Osteoblast (primary cell): ENCODE measurements around the gene IL32. TPM values are rescaled to one million over a fixed set of nuclear protein-coding genes. Genes with fewer than 3 reads are reported as not detected.
"Not testable (repeated sequence)": the region's sequence is repeated elsewhere in the genome, so short reads cannot be mapped to it uniquely, and the experiment has no call there.

ENCODE experiments used
- DNase-seq: peaks from one replicate; pipeline ENCODE4 v3.0.0; 2011; ENCODE audit warnings: low spot score, mixed read lengths; ENCODE audit not compliant: insufficient read length; ENCODE audit errors: missing footprints
- H2AFZ ChIP-seq: 2 replicates; pipeline ENCODE4 v1.6.0; 2011; ENCODE audit warnings: mild to moderate bottlenecking, low read length
- H3K27ac ChIP-seq: 2 replicates; pipeline ENCODE4 v1.5.1; 2011; ENCODE audit warnings: mild to moderate bottlenecking, low read depth, low read length, moderate library complexity
- H3K27me3 ChIP-seq: 2 replicates; pipeline ENCODE4 v1.6.0; 2012; ENCODE audit warnings: mild to moderate bottlenecking, control low read depth, inconsistent platforms, low read length, moderate library complexity; ENCODE audit not compliant: insufficient read depth
- H3K36me3 ChIP-seq: 2 replicates; pipeline ENCODE4 v1.5.1; 2011; ENCODE audit warnings: mild to moderate bottlenecking, low read length, control low read depth, moderate library complexity; ENCODE audit not compliant: insufficient read depth
- H3K4me1 ChIP-seq: 2 replicates; pipeline ENCODE4 v1.5.1; 2011; ENCODE audit warnings: mild to moderate bottlenecking, low read length, control low read depth, moderate library complexity; ENCODE audit not compliant: insufficient read depth
- H3K4me2 ChIP-seq: 2 replicates; pipeline ENCODE4 v1.6.0; 2011; ENCODE audit warnings: mild to moderate bottlenecking, low read length; ENCODE audit not compliant: insufficient read depth
- H3K4me3 ChIP-seq: fragments of 200-600 bp; sonication (generic); 3 replicates; pipeline ENCODE4 v1.5.1; 2012; ENCODE audit warnings: mild to moderate bottlenecking, low read length, inconsistent platforms; ENCODE audit not compliant: insufficient read depth
- H3K79me2 ChIP-seq: 2 replicates; pipeline ENCODE4 v1.6.0; 2012; ENCODE audit warnings: mild to moderate bottlenecking, low read length, control low read depth, inconsistent platforms; ENCODE audit not compliant: insufficient read depth
- H3K9me3 ChIP-seq: 2 replicates; pipeline ENCODE4 v1.5.1; 2011; ENCODE audit warnings: low read depth, low read length, control low read depth
- H4K20me1 ChIP-seq: 2 replicates; pipeline ENCODE4 v1.6.0; 2012; ENCODE audit warnings: mild to moderate bottlenecking, low read length, control low read depth; ENCODE audit not compliant: insufficient read depth
- CTCF ChIP-seq: IDR thresholded peaks from 2 replicates; pipeline ENCODE4 v1.5.1; 2011; ENCODE audit warnings: mild to moderate bottlenecking, low read depth, low read length, moderate library complexity; ENCODE audit errors: extremely low read depth
- total RNA-seq: library from RNA; depleted of rRNA; stranded (reverse); fragments of >200 nt; gene quantifications from 2 replicates; pipeline ENCODE4 v1.2.3, GENCODE V29; 2012

Gene IL32
- total RNA-seq, 1 donor = 0.72 TPM

DNA sequence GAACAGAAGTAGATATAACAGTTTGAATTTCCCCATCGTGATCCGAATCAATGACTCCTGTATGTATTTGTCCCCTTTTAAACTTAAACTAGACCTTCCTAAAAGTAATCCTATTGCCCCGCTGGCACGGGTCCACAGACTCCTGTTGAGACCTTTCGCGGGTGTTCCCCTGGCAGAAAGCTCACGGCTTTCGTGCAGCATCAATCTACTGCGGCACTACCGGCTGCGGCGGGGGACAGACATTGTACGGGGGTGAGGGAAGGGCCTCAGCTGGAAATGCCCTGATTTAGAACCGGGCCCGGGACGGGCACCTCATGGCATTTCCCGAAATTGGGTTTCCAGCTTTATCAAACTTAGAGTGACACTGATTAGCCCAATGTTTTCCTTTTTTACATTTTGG lies 14.6 kb downstream of the IL32 start:
- TF ChIP-seq CTCF = no peak
- peak; percentile 9 for DNase-seq
- Histone ChIP-seq H3K9me3 (no peaks in the 10 kb centered on the region), H3K27ac (no peak overlapping the region), H3K36me3 (no peaks in the 10 kb centered on the region), H3K4me3 (no peak overlapping the region), H3K27me3 (peaks cover 41% of the 10 kb centered on the region), H3K4me2 (no peak overlapping the region), H3K79me2 (no peaks in the 10 kb centered on the region), H2AFZ (no peak overlapping the region), H4K20me1 (no peaks in the 10 kb centered on the region), H3K4me1 (no peaks in the 10 kb centered on the region)

DNA sequence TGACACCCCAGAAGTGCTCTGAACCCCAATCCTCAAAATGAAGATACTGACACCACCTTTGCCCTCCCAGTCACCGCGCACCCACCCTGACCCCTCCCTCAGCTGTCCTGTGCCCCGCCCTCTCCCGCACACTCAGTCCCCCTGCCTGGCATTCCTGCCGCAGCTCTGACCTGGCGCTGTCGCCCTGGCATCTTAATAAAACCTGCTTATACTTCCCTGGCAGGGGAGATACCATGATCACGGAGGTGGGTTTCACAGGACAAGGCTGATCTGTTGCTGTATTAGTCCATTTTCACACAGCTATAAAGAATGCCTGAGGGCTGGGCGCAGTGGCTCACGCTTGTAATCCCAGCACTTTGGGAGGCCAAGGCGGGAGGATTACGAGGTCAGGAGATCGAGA lies 16.5 kb downstream of the IL32 start:
- not testable (repeated sequence) for H3K27ac ChIP-seq, H3K36me3 ChIP-seq, H2AFZ ChIP-seq, DNase-seq, H3K4me2 ChIP-seq, H3K79me2 ChIP-seq, H3K4me3 ChIP-seq, H4K20me1 ChIP-seq, H3K4me1 ChIP-seq, H3K9me3 ChIP-seq
- H3K27me3 ChIP-seq = peaks cover 35% of the 10 kb centered on the region

DNA sequence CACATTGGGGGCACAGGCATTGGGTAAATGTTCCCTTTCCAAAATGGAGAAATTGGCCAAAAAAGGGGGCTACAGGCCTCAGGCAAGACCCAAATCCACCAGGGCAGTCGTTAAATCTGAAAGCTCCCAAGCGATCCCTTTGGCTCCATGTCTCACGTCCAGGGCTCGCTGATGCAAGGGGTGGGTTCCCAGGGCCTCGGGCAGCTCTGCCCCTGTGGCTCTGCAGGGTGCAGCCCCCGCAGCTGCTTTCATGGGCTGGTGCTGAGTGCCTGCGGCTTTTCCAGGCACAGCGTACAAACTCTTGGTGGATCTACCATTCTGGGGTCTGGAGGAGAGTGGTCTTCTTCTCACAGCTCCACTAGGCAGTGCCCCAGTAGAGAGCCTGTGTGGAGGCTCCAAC lies 18.0 kb downstream of the IL32 start:
- DNase-seq, H3K4me2 ChIP-seq, H3K79me2 ChIP-seq, H2AFZ ChIP-seq, H4K20me1 ChIP-seq, H3K4me1 ChIP-seq, H3K27ac ChIP-seq, H3K9me3 ChIP-seq, H3K36me3 ChIP-seq, H3K4me3 ChIP-seq: not testable (repeated sequence)
- H3K27me3 ChIP-seq = peaks cover 28% of the 10 kb centered on the region

DNA sequence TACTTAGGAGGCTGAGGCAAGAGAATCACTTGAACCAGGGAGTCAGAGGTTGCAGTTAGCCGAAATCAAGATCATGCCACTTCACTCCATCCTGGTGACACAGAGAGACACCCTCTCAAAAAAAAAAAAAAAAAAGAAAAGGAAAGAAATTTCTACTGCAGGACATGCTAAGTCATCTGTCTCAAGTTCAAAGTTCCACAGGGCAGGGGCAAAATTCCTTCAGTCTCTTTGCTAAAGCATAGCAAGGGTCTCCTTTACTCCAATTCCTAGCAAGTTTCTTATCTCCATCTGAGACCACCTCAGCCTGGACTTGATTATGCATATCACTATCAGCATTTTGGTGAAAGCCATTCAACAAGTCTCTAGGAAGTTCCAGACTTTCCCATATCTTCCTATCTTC lies 19.1 kb downstream of the IL32 start:
- H3K4me2 ChIP-seq = no peak overlapping the region
- H3K27me3 ChIP-seq = peaks cover 20% of the 10 kb centered on the region
- no peaks in the 10 kb centered on the region for H3K79me2 ChIP-seq
- H4K20me1 ChIP-seq = no peaks in the 10 kb centered on the region
- no peaks in the 10 kb centered on the region for H3K4me1 ChIP-seq
- TF ChIP-seq CTCF = no peak
- H3K27ac ChIP-seq = no peak overlapping the region
- no peak overlapping the region for H2AFZ ChIP-seq
- H3K4me3 ChIP-seq = no peak overlapping the region
- no peaks in the 10 kb centered on the region for H3K36me3 ChIP-seq
- no peaks in the 10 kb centered on the region for H3K9me3 ChIP-seq
- no peak for DNase-seq

DNA sequence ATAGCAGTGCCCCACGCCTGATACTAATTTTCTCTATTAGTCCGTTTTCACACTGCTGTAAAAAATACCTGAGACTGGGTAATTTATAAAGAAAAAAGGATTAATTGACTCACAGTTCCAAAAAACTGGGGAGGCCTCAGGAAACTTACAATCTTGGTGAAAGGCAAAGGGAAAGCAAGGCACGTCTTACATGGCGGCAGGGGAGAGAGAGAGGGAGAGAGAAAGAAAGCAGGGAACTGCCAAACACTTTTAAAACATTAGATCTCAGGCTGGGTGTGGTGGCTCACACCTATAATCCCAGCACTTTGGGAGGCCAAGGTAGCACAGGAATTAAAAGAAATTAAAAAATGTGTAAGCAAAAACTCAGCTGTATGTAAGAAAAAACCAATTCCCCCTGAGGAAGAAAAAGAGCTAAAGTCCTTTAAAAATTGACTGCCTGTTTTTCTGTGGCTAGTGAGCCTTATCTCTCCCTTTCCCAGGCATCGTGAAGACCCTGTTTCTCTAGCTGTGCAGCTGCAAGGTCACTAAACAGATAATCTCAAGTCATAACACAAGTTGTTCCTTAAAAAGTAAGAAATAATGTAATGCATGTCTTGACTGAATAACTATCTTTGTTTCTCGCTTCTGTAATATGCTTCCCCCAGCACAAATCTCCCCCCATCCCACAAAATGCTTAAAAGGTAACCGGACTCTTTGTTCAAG lies 19.7 kb downstream of the IL32 start:
- no peak for TF ChIP-seq CTCF
- DNase-seq = no peak
- no peaks in the 10 kb centered on the region for H3K4me1 ChIP-seq
- H4K20me1 ChIP-seq = no peaks in the 10 kb centered on the region
- H3K9me3 ChIP-seq = no peaks in the 10 kb centered on the region
- H3K27ac ChIP-seq = no peak overlapping the region
- H2AFZ ChIP-seq = no peak overlapping the region
- no peak overlapping the region for H3K4me2 ChIP-seq
- H3K27me3 ChIP-seq = peaks cover 20% of the 10 kb centered on the region
- H3K36me3 ChIP-seq = no peaks in the 10 kb centered on the region
- H3K79me2 ChIP-seq = no peaks in the 10 kb centered on the region
- no peak overlapping the region for H3K4me3 ChIP-seq
